Activated CD4-positive, alpha-beta T cell treated with anti-CD3 and anti-CD28 coated beads, Interleukin-2, amount 50 U/mL, for 4 hours (primary cell): Measurements from ENCODE around the gene GPRIN3.
A peak's percentile ranks its signal among the peaks of the same experiment; 100 is the strongest.
"Not testable (repeated sequence)": the region's sequence is repeated elsewhere in the genome, so short reads cannot be mapped to it uniquely, and the experiment has no call there.

ENCODE experiments used
- DNase-seq, 2 experiments: peaks; one replicate each; pipeline ENCODE4 v3.0.0-alpha.2; 2020

Gene GPRIN3

GRCh38 chr4:89309154-89309553, 1.6 kb upstream of the GPRIN3 start:
- DNase-seq = not testable (repeated sequence)

- no peak for DNase-seq
These were observed 531 bp upstream of the GPRIN3 start for GRCh38 chr4:89308161-89308500.

GRCh38 chr4:89307178-89307445, 488 bp downstream of the GPRIN3 start:
- DNase-seq = no peak

- no peak for DNase-seq
These were observed 968 bp downstream of the GPRIN3 start for GRCh38 chr4:89306486-89307177.

GRCh38 chr4:89305712-89306437, 1.7 kb downstream of the GPRIN3 start:
- DNase-seq = no peak

- no peak for DNase-seq
These were observed 2.6 kb downstream of the GPRIN3 start for GRCh38 chr4:89305028-89305427.

- DNase-seq = no peak
These were observed 3.7 kb downstream of the GPRIN3 start for GRCh38 chr4:89303814-89304388.

- peak; percentile 41 to 45 for DNase-seq
These were observed 4.4 kb downstream of the GPRIN3 start for GRCh38 chr4:89303177-89303576.

GRCh38 chr4:89301902-89302301, 5.7 kb downstream of the GPRIN3 start:
- DNase-seq = no peak

- DNase-seq = no peak
These were observed 6.6 kb downstream of the GPRIN3 start for GRCh38 chr4:89301003-89301402.

- no peak for DNase-seq
These were observed 7.1 kb downstream of the GPRIN3 start for GRCh38 chr4:89300499-89300898.

- no peak for DNase-seq
These were observed 7.5 kb downstream of the GPRIN3 start for GRCh38 chr4:89300060-89300459.

- no peak for DNase-seq
These were observed 8.3 kb downstream of the GPRIN3 start for GRCh38 chr4:89299153-89299791.

- no peak for DNase-seq
These were observed 8.8 kb downstream of the GPRIN3 start for GRCh38 chr4:89298788-89299152.

- no peak for DNase-seq
These were observed 9.4 kb downstream of the GPRIN3 start for GRCh38 chr4:89298155-89298554.

GRCh38 chr4:89296896-89297295, 10.7 kb downstream of the GPRIN3 start:
- no peak for DNase-seq

- no peak for DNase-seq
These were observed 11.2 kb downstream of the GPRIN3 start for GRCh38 chr4:89296399-89296798.

GRCh38 chr4:89295415-89295927, 12.1 kb downstream of the GPRIN3 start:
- no peak for DNase-seq

- no peak for DNase-seq
These were observed 12.9 kb downstream of the GPRIN3 start for GRCh38 chr4:89294573-89295269.

- DNase-seq = no peak
These were observed 14.3 kb downstream of the GPRIN3 start for GRCh38 chr4:89293299-89293698.

GRCh38 chr4:89290727-89291516, 16.7 kb downstream of the GPRIN3 start:
- DNase-seq = no peak

- DNase-seq = no peak
These were observed 18.3 kb downstream of the GPRIN3 start for GRCh38 chr4:89289312-89289711.
